HG03280 (cell line): ENCODE results near the gene RPL22L1.
"Not testable (repeated sequence)": the region's sequence is repeated elsewhere in the genome, so short reads cannot be mapped to it uniquely, and the experiment has no call there.

ENCODE experiments used
- ATAC-seq: cut with Tn5 transposase; IDR thresholded peaks from one replicate; pipeline ENCODE4 v1.9.1; 2021; ENCODE audit warnings: mild to moderate bottlenecking, moderate library complexity; ENCODE audit not compliant: unreplicated experiment

Gene RPL22L1

GRCh38 chr3:170869645-170870593 is at the start of gene RPL22L1:
TSS of gene RPL22L1 (minus strand) at chr3:170870195. CDS start at chr3:170870167, 28 bp downstream.
- ATAC-seq: peak; percentile 98

DNA sequence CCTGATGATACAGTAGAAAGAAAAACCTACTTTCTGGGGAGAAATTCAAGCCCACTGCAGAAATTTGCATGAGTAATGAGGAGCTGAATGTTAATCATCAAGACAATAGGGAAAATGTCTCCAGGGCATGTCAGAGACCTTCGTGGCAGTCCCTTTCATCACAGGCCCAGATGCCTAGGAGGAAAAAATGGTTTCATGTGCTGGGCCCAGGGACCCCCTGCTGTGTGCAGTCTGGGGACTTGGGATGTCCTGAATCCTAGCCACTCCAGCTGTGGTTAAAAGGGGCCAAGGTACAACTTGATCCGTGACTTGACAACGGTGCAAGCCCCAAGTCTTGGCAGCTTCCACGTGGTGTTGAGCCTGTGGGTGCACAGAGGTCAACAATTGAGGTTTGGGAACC is 48.7 kb upstream of the RPL22L1 start:
- ATAC-seq: no peak

DNA sequence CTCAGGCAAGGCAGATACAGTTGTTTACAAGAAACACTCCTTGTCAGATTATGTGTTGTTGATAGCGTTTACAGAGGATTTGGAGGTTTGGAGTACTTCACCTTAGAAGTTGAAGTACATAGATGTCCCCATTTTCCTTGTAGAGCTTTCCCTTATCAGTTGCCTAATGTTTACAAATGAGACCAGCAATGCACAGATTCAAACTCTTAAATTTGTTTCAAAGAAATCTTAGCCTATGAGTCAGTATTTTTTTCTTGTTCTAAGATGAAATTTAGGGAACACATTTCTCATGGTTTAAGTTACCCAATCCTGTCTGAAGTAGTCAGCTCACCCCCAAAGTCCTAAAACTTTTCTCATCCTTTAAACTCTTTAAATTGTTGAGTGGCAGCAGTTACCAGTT is 44.7 kb upstream of the RPL22L1 start:
- ATAC-seq: no peak

DNA sequence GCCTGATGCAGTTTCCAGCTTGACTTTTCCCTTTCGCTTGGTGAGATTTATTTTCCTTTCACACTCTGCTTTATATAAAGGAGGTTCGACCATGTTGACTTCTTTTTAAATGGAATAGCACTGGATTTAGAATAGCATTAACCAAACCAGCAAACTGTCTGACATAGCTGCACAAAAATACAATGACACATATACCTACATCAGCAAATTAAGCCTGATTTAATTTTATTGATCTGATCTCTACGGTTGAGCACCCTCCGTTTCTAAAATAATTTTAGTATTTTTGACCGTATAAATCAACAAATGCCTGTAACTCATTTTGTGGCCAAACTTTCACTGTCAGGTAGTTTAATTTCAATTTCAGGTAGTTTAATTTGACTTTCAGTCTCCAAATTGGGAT is 44.2 kb upstream of the RPL22L1 start:
- no peak for ATAC-seq

DNA sequence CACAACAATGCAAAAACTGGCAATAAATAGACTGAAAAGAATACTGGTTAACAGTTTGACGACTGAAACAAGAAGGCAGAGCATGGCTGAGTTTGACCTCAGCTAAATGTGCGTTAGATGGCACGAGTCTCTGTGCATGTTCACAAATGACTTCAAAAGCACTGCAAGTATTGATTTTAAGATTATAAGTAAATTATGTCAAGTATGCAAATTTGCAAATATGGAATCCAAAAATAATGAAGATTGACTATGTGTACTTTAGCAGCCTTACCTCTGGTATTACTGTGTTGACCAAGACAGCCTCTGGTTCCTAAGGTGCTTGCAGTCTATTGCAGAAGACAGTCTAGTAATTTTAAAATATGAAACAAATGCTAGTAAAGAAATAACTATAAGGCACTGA is 41.1 kb upstream of the RPL22L1 start:
- no peak for ATAC-seq

DNA sequence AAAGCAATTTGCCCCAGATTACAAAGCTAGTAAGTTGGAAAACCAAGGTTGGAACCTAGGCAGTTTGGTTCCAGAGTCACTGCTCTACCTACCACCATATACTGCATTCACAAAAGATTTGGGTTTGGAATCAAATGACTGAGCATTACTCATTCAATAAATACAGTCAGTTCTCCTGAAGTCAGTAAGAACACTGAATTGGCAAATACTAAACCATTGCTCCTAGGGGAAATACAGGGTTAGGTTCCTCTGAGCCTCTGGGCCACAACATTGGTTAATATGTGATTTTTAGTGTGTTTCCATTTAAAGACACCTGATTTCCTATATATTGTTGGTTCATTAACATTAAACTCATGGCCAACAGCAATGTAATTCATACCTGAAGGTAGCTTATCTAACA is 40.5 kb upstream of the RPL22L1 start:
- no peak for ATAC-seq

GRCh38 chr3:170909129-170909903 is 39.3 kb upstream of the RPL22L1 start:
- ATAC-seq: no peak

- ATAC-seq: peak; percentile 85
Observed at GRCh38 chr3:170908235-170909116, 38.5 kb upstream of the RPL22L1 start, which contains the start of gene EIF5A2. TSS of gene EIF5A2 (minus strand) at chr3:170908637. CDS start at chr3:170907806, 831 bp downstream.

DNA sequence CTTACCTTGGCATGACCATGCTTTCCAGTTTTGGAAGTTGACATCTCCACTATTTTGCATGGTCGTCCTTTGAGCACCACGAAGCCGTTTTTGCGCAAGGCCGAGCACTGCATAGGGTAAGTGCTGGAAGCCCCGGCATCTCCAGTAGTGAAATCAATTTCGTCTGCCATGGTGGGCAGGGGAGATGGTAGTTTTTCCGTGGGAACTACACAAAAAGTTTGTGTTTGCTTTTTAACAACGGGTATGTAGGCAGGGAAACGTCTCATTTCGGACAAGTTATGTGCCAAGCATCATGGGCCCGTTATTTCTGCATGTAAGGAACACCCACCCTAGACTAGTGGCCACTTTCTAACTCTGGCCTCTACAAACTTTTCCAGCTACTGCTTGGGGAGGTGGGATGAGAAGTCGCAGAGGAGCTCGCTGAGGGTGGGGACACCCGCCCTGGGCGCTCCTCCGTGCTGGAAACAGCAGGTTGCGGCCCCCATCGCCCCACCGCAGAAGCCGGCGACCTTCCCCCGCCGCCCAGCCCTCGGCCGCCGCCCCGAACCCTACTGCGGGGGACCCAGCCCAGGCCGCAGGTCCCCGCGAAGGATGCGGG is 37.7 kb upstream of the RPL22L1 start:
- no peak for ATAC-seq

GRCh38 chr3:170905862-170906261 is 35.9 kb upstream of the RPL22L1 start:
- ATAC-seq: no peak

- ATAC-seq: no peak
Observed at GRCh38 chr3:170903123-170903522, 33.1 kb upstream of the RPL22L1 start.

GRCh38 chr3:170899455-170899854 is 29.5 kb upstream of the RPL22L1 start:
- no peak for ATAC-seq

DNA sequence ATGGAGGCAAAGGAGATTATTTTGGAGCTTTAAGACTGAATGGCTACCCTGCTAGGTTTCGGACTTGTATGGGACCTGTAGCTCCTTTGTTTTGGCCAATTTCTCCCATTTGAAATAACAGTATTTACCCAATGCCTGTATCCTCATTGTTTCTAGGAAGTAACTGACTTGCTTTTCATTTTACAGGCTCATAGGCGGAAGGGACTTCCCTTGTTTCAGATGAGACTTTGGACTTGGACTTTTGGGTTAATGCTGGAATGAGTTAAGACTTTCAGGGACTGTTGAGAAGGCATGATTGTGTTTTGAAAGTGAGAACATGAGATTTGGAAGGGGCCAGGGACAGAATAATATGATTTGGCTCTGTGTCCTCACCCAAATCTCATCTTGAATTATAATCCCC is 28.0 kb upstream of the RPL22L1 start:
- ATAC-seq: no peak

- ATAC-seq: not testable (repeated sequence)
Observed at GRCh38 chr3:170897199-170897598, 27.2 kb upstream of the RPL22L1 start.

DNA sequence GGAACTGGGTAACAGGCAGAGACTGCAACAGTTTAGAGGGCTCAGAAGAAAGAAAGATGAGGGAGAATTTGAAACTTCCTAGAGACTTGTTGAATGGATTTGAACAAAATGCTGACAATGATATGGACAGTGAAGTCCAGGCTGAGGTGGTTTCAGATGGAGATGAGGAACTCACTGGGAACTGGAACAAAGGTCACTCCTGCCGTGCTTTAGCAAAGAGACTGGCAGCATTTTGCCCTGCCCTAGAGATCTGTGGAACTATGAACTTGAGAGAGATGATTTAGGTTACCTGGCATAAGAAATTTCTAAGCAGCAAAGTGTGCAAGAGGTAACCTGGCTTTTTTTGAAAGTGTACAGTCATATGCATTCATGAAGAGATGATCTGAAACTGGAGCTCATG is 26.8 kb upstream of the RPL22L1 start:
- no peak for ATAC-seq

DNA sequence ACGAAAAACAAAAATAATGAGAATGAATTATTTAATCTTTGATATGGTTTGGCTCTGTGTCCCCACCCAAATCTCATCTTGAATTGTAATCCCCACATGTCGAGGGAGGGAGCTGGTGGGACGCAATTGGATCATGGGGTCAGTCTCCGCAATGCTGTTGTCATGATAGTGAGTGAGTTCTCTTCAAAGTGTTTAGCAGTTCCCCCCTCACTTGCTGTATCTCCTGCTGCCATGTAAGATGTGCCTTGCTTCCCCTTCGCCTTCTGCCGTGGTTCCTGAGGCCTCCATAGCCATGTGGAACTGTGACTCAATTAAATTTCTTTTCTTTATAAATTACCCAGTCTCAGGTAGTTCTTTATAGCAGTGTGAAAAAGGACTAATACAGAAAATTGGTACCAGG is 26.3 kb upstream of the RPL22L1 start:
- ATAC-seq: not testable (repeated sequence)

DNA sequence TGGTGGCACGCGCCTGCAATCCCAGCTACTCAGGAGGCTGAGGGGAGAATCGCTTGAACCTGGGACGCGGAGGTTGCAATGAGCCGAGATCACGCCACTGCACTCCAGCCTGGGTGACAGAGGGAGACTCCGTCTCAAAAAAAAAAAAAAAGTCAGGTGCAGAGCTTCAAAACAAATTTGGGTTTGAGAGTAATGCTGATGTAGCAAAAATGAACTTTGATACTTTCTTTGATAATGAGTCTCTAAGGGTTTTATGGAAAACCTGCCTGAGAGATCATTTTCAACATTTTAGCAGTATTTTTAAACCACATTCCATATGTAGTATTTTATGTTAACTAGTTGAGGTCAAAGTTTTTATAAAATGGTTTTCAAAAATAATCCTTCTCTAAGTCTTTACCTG is 23.9 kb upstream of the RPL22L1 start:
- ATAC-seq: no peak

DNA sequence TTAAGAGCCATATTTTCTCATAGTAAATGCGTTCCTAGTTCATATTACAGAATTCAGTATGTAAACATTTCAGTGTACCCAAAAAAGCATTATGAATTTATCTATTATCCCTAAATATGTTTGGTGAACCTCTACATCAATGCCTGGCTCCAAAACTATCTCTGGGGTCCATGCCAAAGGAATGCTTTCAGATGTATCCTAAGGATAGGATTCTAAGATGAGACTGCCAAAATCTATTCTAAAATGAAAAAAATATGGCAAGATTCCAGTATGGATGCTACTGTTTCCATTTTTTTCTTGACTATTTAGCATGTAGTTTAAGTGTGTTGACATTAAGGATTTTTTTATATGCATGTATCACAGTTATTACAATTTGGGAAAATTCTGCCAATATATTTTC is 19.6 kb upstream of the RPL22L1 start:
- no peak for ATAC-seq

GRCh38 chr3:170889132-170889531 is 19.1 kb upstream of the RPL22L1 start:
- ATAC-seq: no peak
